Measurements from ENCODE around the gene CCIN.
"Not testable (repeated sequence)": the region's sequence is repeated elsewhere in the genome, so short reads cannot be mapped to it uniquely, and the experiment has no call there.

The CCIN gene

DNA sequence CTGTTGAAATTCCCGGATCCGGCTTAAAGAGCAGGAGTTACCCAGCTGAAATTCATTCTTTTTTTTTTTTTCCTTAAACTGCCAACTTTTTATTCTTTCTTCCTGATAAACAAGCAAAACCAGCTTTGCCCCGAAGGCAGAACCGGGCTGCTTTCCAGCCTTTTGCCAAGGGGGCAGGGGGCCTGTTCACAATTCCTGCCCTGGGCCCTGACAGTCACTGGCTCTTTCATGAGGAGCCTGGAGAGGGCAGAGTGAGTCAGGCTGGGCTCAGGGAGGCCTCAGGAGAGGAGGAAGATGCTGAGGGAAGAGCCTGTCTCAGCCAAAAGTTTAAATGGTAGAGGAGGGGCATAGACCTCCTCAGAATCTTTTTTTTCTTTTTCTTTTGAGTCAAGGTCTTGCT is 27.9 kb upstream of the CCIN start:
- DNase-seq (ENCODE audit: low read depth), result no peak

GRCh38 chr9:36141761-36142160 is 27.4 kb upstream of the CCIN start:
- DNase-seq (ENCODE audit: low read depth), result no peak

- DNase-seq (ENCODE audit: low read depth), result no peak
These were observed 26.5 kb upstream of the CCIN start for GRCh38 chr9:36142510-36143244.

DNA sequence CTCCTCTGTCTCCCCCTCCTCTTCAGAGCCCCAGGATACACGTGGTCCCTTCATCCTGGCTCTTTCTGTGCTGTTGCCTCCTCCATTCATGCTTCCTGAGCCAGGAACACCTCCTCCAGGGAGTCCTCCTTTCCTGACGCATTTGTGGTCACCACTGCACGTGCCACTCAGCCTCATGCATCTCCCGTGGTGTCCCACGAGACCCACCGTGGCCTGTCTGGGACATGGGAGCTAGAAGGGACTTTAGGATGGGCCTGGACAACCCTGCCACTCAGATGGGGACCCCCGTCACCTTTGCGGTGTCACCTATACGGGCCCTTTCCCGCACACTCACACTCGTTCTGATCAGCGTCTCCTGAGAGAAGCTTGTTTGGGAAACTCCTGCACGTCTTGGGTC is 25.9 kb upstream of the CCIN start:
- DNase-seq (ENCODE audit: low read depth), result no peak

GRCh38 chr9:36144309-36145232 is 24.6 kb upstream of the CCIN start:
- no peak for DNase-seq (ENCODE audit: low read depth)

- DNase-seq (ENCODE audit: low read depth), result no peak
These were observed 23.2 kb upstream of the CCIN start for GRCh38 chr9:36145970-36146369.

GRCh38 chr9:36146651-36147050 is 22.5 kb upstream of the CCIN start:
- DNase-seq (ENCODE audit: low read depth), result no peak

- no peak for DNase-seq (ENCODE audit: low read depth)
These were observed 21.6 kb upstream of the CCIN start for GRCh38 chr9:36147441-36148175.

DNA sequence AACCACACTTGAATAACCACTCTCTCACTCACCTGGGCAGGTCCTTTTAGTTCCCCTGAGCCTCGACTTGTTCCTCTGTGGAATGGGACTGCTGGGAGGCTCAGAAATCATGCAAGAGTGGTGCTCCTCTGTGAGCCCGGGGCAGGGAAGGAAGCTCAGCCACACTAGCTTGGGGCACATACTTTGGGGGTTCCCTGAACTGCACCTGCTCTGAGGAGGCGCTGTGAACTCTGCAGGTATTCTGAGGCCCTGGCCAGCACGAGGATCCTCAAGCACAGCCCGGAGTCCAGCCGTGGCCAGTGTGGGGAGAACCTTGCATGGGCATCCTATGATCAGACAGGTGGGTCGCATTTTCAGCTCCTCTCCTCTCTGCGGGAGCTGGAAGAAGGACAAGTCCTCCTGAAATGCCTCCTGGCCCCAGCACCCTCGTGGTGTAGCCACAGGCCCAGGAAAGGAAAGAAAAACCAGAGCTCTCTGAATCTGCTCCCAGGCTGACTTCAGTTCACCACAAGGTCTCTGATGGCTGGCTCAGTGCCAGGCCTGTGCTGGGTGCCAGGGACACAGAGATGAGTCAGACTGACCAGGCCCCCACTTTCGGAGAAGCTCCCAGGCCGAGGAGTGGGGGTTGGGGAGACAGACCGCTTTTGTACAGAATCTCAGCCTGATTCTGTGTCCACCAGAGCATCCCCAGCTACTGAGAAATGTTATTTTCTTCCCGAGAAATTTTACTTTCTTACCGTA is 20.7 kb upstream of the CCIN start:
- peak; percentile 99 for DNase-seq (ENCODE audit: low read depth)

DNA sequence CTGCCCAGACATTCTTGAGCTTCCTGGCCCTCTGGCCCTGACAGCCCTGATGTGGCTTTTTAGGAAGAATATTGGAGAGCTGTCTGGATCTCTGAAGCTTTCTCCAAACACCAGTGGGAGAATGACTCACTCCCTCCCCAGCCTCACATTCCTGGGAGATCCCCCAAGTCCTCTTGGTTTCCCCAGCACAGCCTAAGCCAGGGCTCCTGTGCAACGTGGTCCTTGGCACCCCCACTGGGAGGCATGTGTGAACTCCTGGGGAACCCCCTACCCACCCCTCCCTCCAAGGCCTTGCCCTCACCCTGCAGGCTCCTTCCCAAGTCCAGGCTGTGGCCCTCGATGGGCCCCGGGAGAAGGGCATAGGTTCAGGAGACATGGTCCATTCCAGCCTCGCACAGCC is 20.0 kb upstream of the CCIN start:
- DNase-seq (ENCODE audit: low read depth), result peak; percentile 88

GRCh38 chr9:36150574-36151315 is 18.4 kb upstream of the CCIN start:
- DNase-seq (ENCODE audit: low read depth), result no peak

GRCh38 chr9:36151316-36152210 is 17.6 kb upstream of the CCIN start:
- DNase-seq (ENCODE audit: low read depth), result peak; percentile 78

DNA sequence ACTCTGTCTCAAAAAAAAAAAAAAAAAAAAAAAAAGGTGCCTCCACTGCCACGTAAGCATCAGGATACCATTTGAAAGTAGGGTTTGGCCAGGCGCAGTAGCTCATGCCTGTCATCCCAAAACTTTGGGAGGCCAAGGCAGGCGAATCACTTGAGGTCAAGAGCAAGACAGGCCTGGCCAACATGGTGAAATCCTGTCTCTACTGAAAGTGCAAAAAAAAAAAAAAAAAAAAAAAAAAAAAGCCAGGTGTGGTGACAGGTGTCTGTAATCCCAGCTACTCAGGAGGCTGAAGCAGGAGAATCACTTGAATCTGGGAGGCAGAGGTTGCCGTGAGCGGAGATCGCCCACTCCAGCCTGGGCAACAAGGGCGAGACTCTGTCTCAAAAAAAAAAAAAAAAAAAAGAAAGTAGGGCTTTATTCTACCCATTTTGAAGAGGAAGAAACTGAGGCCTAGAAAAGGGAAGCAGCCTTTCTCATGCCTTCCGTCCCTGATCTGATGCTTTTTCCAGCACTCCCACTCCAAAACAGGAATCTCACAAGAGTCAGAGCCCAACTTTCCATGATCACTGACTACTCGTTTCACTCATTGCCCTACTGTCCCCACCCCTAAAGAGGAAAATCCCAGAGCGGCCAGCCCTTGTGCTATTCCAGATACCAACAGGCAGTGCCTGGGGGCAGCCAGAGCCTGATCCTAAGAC is 16.3 kb upstream of the CCIN start:
- DNase-seq (ENCODE audit: low read depth), result no peak

GRCh38 chr9:36153746-36154145 is 15.4 kb upstream of the CCIN start:
- no peak for DNase-seq (ENCODE audit: low read depth)

DNA sequence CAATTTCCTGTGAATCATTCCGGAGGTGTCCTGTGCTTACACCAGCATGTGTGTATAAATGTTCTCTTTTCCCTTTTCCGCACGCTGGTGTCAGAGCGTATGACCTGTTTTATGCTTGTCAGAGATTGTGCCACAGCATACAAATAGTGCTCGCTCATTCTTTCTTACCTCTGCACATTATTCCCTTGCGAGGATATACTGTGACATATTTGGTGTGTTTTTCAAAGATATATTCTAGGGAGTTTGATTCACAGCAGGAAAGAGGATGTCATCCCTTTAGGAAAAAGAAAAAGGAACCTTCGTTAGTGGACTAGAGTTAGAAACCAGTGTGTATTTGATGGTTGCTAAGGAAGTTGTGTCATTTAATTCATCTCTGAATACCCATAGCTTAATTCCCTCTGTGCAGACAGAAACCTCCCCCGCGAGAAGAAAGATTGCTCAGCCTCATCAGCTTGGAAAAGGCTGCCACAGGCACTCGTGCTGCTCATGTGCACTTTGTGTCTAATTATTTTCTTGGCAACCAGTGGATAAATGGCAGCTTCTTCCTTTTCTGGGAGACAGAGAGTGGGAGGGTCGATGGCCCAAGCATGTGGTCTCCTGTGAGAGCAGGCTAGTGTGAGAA is 14.7 kb upstream of the CCIN start:
- DNase-seq (ENCODE audit: low read depth), result no peak

DNA sequence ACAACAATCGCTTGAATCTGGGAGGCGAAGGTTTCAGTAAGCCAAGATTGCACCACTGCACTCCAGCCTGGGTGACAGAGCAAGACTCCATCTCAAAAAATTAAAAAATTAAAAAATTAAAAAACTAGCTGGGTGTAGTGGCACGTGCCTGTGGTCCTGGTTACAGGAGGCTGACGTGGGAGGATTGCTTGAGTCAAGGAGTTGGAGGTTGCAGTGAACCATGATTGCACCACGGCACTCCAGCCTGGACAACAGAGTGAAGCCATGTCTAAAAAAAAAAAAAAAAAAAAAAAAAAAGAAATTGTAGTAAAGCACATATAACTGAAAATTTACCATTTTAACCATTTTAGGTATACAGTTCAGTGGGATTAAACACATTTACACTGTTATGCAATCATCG is 13.1 kb upstream of the CCIN start:
- no peak for DNase-seq (ENCODE audit: low read depth)

- DNase-seq (ENCODE audit: low read depth), result no peak
These were observed 11.1 kb upstream of the CCIN start for GRCh38 chr9:36158122-36158521.

DNA sequence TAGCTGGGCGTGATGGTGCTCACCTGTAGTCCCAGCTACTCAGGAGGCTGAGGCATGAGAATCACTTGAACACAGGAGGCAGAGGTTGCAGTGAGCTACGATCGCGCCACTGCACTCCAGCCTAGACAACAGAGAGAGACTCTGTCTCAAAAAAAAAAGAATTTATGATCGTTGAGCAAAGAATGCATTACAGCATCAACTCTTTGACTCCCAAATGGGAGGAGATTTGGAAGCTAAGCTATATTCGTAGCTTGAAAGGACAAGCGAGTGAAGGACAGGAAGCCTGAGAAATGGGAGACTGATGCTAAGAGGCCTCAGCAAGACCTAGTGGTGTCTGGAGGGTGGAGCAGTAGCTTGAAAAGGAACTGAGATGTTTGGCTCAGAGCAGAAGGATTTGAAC is 10.3 kb upstream of the CCIN start:
- DNase-seq (ENCODE audit: low read depth), result no peak

- DNase-seq (ENCODE audit: low read depth), result not testable (repeated sequence)
These were observed 9.7 kb upstream of the CCIN start for GRCh38 chr9:36159509-36159908.

All from iris pigment epithelial cell (primary cell).